GM18505 (cell line): ENCODE results near the gene GNG7.

ENCODE experiments used
- ATAC-seq: cut with Tn5 transposase; IDR thresholded peaks from one replicate; pipeline ENCODE4 v1.9.1; 2021; ENCODE audit not compliant: unreplicated experiment
- POLR2A ChIP-seq: IDR thresholded peaks from 4 replicates; pipeline ENCODE4 v1.6.1; 2011; ENCODE audit warnings: borderline replicate concordance; ENCODE audit not compliant: insufficient read depth, insufficient read length; ENCODE audit errors: extremely low read depth

Gene GNG7

GRCh38 chr19:2732883-2733282 lies 30.4 kb upstream of the GNG7 start:
- ATAC-seq, result no peak
- TF ChIP-seq POLR2A, result no peak

GRCh38 chr19:2732157-2732725 lies 29.7 kb upstream of the GNG7 start:
- TF ChIP-seq POLR2A, result no peak
- no peak for ATAC-seq

GRCh38 chr19:2731181-2731995 lies 28.9 kb upstream of the GNG7 start:
- TF ChIP-seq POLR2A, result no peak
- ATAC-seq, result no peak

GRCh38 chr19:2729943-2730818 lies 27.7 kb upstream of the GNG7 start:
- no peak for ATAC-seq
- TF ChIP-seq POLR2A, result no peak

- TF ChIP-seq POLR2A, result no peak
- no peak for ATAC-seq
These were observed 26.4 kb upstream of the GNG7 start for GRCh38 chr19:2728783-2729387.

GRCh38 chr19:2727640-2727944 lies 25.1 kb upstream of the GNG7 start:
- no peak for TF ChIP-seq POLR2A
- ATAC-seq, result no peak

GRCh38 chr19:2726904-2727639 lies 24.6 kb upstream of the GNG7 start:
- TF ChIP-seq POLR2A, result no peak
- ATAC-seq, result no peak

GRCh38 chr19:2726160-2726855 lies 23.8 kb upstream of the GNG7 start:
- ATAC-seq, result no peak
- TF ChIP-seq POLR2A, result no peak

- TF ChIP-seq POLR2A, result no peak
- no peak for ATAC-seq
These were observed 21.7 kb upstream of the GNG7 start for GRCh38 chr19:2724148-2724557.

GRCh38 chr19:2723747-2724146 lies 21.3 kb upstream of the GNG7 start:
- TF ChIP-seq POLR2A, result no peak
- ATAC-seq, result no peak

- no peak for ATAC-seq
- no peak for TF ChIP-seq POLR2A
These were observed 20.8 kb upstream of the GNG7 start for GRCh38 chr19:2723345-2723715.
